Stomach (tissue), 9 donors: Measurements from ENCODE around the gene HCK. TPM values are rescaled to one million over a fixed set of nuclear protein-coding genes. Genes with fewer than 3 reads are reported as not detected.

Experiments used
- DNase-seq, 2 donors: peaks; one replicate each; pipeline versions ENCODE4 v3.0.0 to v3.0.0-alpha.2; 2013 to 2019
- H3K27ac ChIP-seq, 5 donors: fragments of 200-600 bp in 4 of 5; sonication (generic) in 4 of 5; one replicate each; pipeline ENCODE4 v1.5.1; 2013 to 2019; ENCODE audit warnings: mild to moderate bottlenecking in 1 of 5, moderate library complexity in 1 of 5
- H3K27me3 ChIP-seq, 3 donors: fragments of 200-600 bp; sonication (generic); one replicate each; pipeline ENCODE4 v1.5.1; 2017 to 2019; ENCODE audit warnings: mixed run types in 1 of 3
- H3K36me3 ChIP-seq, 4 donors: fragments of 200-600 bp; sonication (generic); 1 replicate in 3 of 4; 2 replicates in 1 of 4; pipeline ENCODE4 v1.5.1; 2016 to 2019
- H3K4me1 ChIP-seq, 4 donors: fragments of 200-600 bp; sonication (generic); one replicate each; pipeline ENCODE4 v1.5.1; 2016 to 2019
- H3K4me3 ChIP-seq, 4 donors: fragments of 200-600 bp; sonication (generic) in 3 of 4; one replicate each; pipeline ENCODE4 v1.5.1; 2016 to 2019; ENCODE audit warnings: mild to moderate bottlenecking in 1 of 4
- H3K9me3 ChIP-seq, 4 donors: fragments of 200-600 bp; sonication (generic); one replicate each; pipeline ENCODE4 v1.5.1; 2016 to 2019
- CTCF ChIP-seq, 7 experiments: fragments of 450-650 bp in 4 of 7; fragments of 200-600 bp in 3 of 7; sonication (generic) in 3 of 7; IDR thresholded peaks; one replicate each; pipeline ENCODE4 v1.5.1; 2016 to 2019; ENCODE audit warnings: antibody characterized with exemption in 7 of 7, control low read depth in 2 of 7, mild to moderate bottlenecking in 1 of 7
- EP300 ChIP-seq: sonication (generic); formaldehyde crosslinking; IDR thresholded peaks from one replicate; pipeline ENCODE4 v1.6.1; 2017; ENCODE audit warnings: antibody characterized with exemption
- POLR2A ChIP-seq, 4 donors: fragments of 450-650 bp; IDR thresholded peaks; one replicate each; pipeline ENCODE4 v1.6.1; 2016; ENCODE audit warnings: antibody characterized with exemption in 4 of 4, control low read depth in 2 of 4, mild to moderate bottlenecking in 1 of 4, moderate library complexity in 1 of 4
- POLR2AphosphoS5 ChIP-seq, 3 donors: sonication (generic); formaldehyde crosslinking; IDR thresholded peaks; one replicate each; pipeline ENCODE4 v1.6.1; 2016; ENCODE audit warnings: antibody characterized with exemption in 3 of 3
- WGBS, 5 donors: extraction: QIAGEN DNeasy Blood & Tissue Kit in 3 of 5; methylation state at CpG; one replicate each; pipeline versions ENCODE4 v1.1.5 to v1.1.7; 2013 to 2018; 5-methylcytosine and 5-hydroxymethylcytosine counted together
- intact Hi-C: fragments of 100-400 bp; cut with DNase I; formaldehyde crosslinking; loops from one replicate; pipeline ENCODE4 v1.15.1; 2023; ENCODE audit warnings: low total_unique reads
- polyA plus RNA-seq, 3 donors: library from polyadenylated mRNA; stranded (reverse); fragments of 200-250 nt; gene quantifications; one replicate each; pipeline ENCODE4 v1.2.3, GENCODE V29; 2013
- small RNA-seq, 4 donors: library from RNA; depleted of rRNA; stranded (forward); fragments of <200 nt; gene quantifications; one replicate each; pipeline ENCODE3, GENCODE V24; 2016
- total RNA-seq, 5 donors: library from RNA; depleted of rRNA; stranded (reverse); fragments of >200 nt; gene quantifications; one replicate each; pipeline versions ENCODE4 v1.1.0 to v1.2.3, GENCODE V29; 2014 to 2016
- donor health status: healthy with polysubstance abuse.
- donor health status: Bipolar disorder and iron deficiency.
- donor health status: healthy.

HCK gene
- total and polyA plus RNA-seq, 8 donors = 1.3 to 14.7 (median 4.9) TPM; not detected in 1

GRCh38 chr20:32150291-32150848, 98.3 kb downstream of the HCK start:
- Histone ChIP-seq H3K27me3 (no peaks in the 10 kb centered on the region), H3K27ac (no peak overlapping the region), H3K9me3 (no peaks in the 10 kb centered on the region), H3K36me3 (peaks cover 54 to 98% (median 97%) of the 10 kb centered on the region in 4 donors), H3K4me1 (peaks cover 9 to 13% (median 11%) of the 10 kb centered on the region in 4 donors), H3K4me3 (no peak overlapping the region)
- DNase-seq = no peak
- TF ChIP-seq POLR2A (IDR thresholded peaks at IDR 0.05) (no peak), POLR2AphosphoS5 (IDR thresholded peaks at IDR 0.05) (no peak), EP300 (no peak), CTCF (IDR thresholded peaks at IDR 0.05) (no peak)
- WGBS, 5 donors = 86 to 97% (median 91%) methylated on average over 8 to 10 of the region's 10 CpGs
- intact Hi-C loops = no loop called here

Small RNAs within 50 kb of the gene (small RNA-seq; reads per million reads assigned to genes)
- gene RNA5SP481 (0 to 0.61 (median 0.33) reads per million in 4 donors), gene RNA5SP482 (0 to 0.62 (median 0.57) reads per million in 4 donors)

Other genes starting within 250 kb of the HCK start
- under 1 TPM in 2 of 5 donors, not detected in 3; 0.37 to 0.45 TPM for gene MYLK2, start 232.9 kb upstream of the HCK start, total RNA-seq
- gene MYLK2, start 232.9 kb upstream of the HCK start, polyA plus RNA-seq = under 1 TPM; 0.19 to 0.43 (median 0.31) TPM
- gene FOXS1, start 206.6 kb upstream of the HCK start, total RNA-seq = 1 to 10 TPM in 1 of 5 donors, not detected in 4; 1.1 TPM
- gene FOXS1, start 206.6 kb upstream of the HCK start, polyA plus RNA-seq = under 1 TPM in 2 of 3 donors, not detected in 1; 0.43 to 0.44 TPM
- gene DUSP15, start 181.7 kb upstream of the HCK start, total RNA-seq = 1 to 10 TPM in 1 of 5 donors, under 1 TPM in 1, not detected in 3; 0.45 to 3.9 TPM
- gene DUSP15, start 181.7 kb upstream of the HCK start, polyA plus RNA-seq = 1 to 10 TPM; 2.1 to 4.7 (median 2.9) TPM
- under 1 TPM in 2 of 5 donors, not detected in 3; 0.18 to 0.43 TPM for gene TTLL9, start 181.6 kb upstream of the HCK start, total RNA-seq
- gene TTLL9, start 181.6 kb upstream of the HCK start, polyA plus RNA-seq = under 1 TPM in 1 of 3 donors, not detected in 2; 0.15 TPM
- 1 to 10 TPM in 3 of 5 donors, under 1 TPM in 1, not detected in 1; 0.58 to 2.8 (median 1.7) TPM for gene PDRG1, start 100.2 kb upstream of the HCK start, total RNA-seq
- gene PDRG1, start 100.2 kb upstream of the HCK start, polyA plus RNA-seq = 10 to 100 TPM; 14.0 to 18.6 (median 14.1) TPM
- under 1 TPM in 3 of 5 donors, not detected in 2; under 0.01 to 0.58 (median 0.37) TPM for gene XKR7, start 84.1 kb upstream of the HCK start, total RNA-seq
- under 1 TPM in 1 of 3 donors, not detected in 2; 0.06 TPM for gene XKR7, start 84.1 kb upstream of the HCK start, polyA plus RNA-seq
- gene CCM2L, start 41.8 kb upstream of the HCK start, total RNA-seq = 1 to 10 TPM in 1 of 5 donors, under 1 TPM in 2, not detected in 2; 0.45 to 4.4 (median 0.72) TPM
- 1 to 10 TPM; 1.9 to 2.7 (median 2.3) TPM for gene CCM2L, start 41.8 kb upstream of the HCK start, polyA plus RNA-seq
- 10 to 100 TPM; 20.6 to 50.8 (median 27.7) TPM for gene TM9SF4, start 57.5 kb downstream of the HCK start, total RNA-seq
- 10 to 100 TPM in 2 of 3 donors, 1 to 10 TPM in 1; 6.7 to 22.5 (median 13.1) TPM for gene TM9SF4, start 57.5 kb downstream of the HCK start, polyA plus RNA-seq
- gene PLAGL2, start 155.5 kb downstream of the HCK start, total RNA-seq = 10 to 100 TPM in 2 of 5 donors, 1 to 10 TPM in 3; 1.8 to 20.0 (median 7.2) TPM
- 1 to 10 TPM; 2.6 to 3.1 (median 3.1) TPM for gene PLAGL2, start 155.5 kb downstream of the HCK start, polyA plus RNA-seq
- gene POFUT1, start 155.6 kb downstream of the HCK start, total RNA-seq = 10 to 100 TPM in 4 of 5 donors, 1 to 10 TPM in 1; 2.3 to 33.8 (median 15.6) TPM
- gene POFUT1, start 155.6 kb downstream of the HCK start, polyA plus RNA-seq = 1 to 10 TPM; 4.9 to 8.2 (median 7.8) TPM
- 10 to 100 TPM in 4 of 5 donors, 1 to 10 TPM in 1; 5.3 to 29.1 (median 25.7) TPM for gene KIF3B, start 225.4 kb downstream of the HCK start, total RNA-seq
- gene KIF3B, start 225.4 kb downstream of the HCK start, polyA plus RNA-seq = 10 to 100 TPM in 2 of 3 donors, 1 to 10 TPM in 1; 7.7 to 23.5 (median 18.5) TPM